Measurements from ENCODE around the gene ATM. TPM values are rescaled to one million over a fixed set of nuclear protein-coding genes. Genes with fewer than 3 reads are reported as not detected.

The ATM gene
- total RNA-seq, 1 donor from 2014 or later, result 16.0 TPM

- TF ChIP-seq CTCF (IDR thresholded peaks at IDR 0.05), result no peak
- Histone ChIP-seq H3K27ac (peak overlapping the region; percentile 92 to 97), H3K9me3 (no peaks in the 10 kb centered on the region), H3K36me3 (no peaks in the 10 kb centered on the region), H3K27me3 (no peaks in the 10 kb centered on the region), H3K4me1 (peaks cover 0 to 13% of the 10 kb centered on the region in 2 donors), H3K4me3 (peak overlapping the region; percentile 80 to 85)
- intact Hi-C loops (cut with DNase I), result loop anchor here (1.0 to 10.0 kb wide), 7 partner anchors 101 to 1873 kb away; partner anchors contain the start of genes ACAT1, C11orf65, CUL5 and DDX10
- no peak for DNase-seq (ENCODE audit: low spot score in 2 of 2)
These were observed 825 bp upstream of the ATM start for GRCh38 chr11:108221911-108222573.

GRCh38 chr11:108223348-108224149 is 682 bp downstream of the ATM start:
- no peak for TF ChIP-seq CTCF (IDR thresholded peaks at IDR 0.05)
- Histone ChIP-seq H3K9me3 (no peaks in the 10 kb centered on the region), H3K27me3 (no peaks in the 10 kb centered on the region), H3K27ac (peak overlapping the region; percentile 92 to 93), H3K4me1 (peaks cover 0 to 13% of the 10 kb centered on the region in 2 donors), H3K36me3 (peaks cover 2 to 5% of the 10 kb centered on the region in 2 donors), H3K4me3 (peak overlapping the region; percentile 74 to 80)
- no peak for DNase-seq (ENCODE audit: low spot score in 2 of 2)
- intact Hi-C loops (cut with DNase I), result loop anchor here (2.0 to 10.0 kb wide), 5 partner anchors 215 to 1871 kb away; partner anchors contain the start of genes CUL5, DDX10 and ZC3H12C

GRCh38 chr11:108224366-108224765 is 1.5 kb downstream of the ATM start:
- Histone ChIP-seq H3K27ac (peak overlapping the region; percentile 92 to 93), H3K4me1 (peaks cover 0 to 13% of the 10 kb centered on the region in 2 donors), H3K9me3 (no peaks in the 10 kb centered on the region), H3K36me3 (peaks cover 6 to 10% of the 10 kb centered on the region in 2 donors), H3K4me3 (peak overlapping the region; percentile 74 to 80), H3K27me3 (no peaks in the 10 kb centered on the region)
- DNase-seq (ENCODE audit: low spot score in 2 of 2), result no peak
- intact Hi-C loops (cut with DNase I), result loop anchor here (10.0 kb wide), 2 partner anchors 380 to 1870 kb away; partner anchors contain the start of gene ZC3H12C
- TF ChIP-seq CTCF (IDR thresholded peaks at IDR 0.05), result no peak

- peaks cover 14 to 18% of the 10 kb centered on the region in 2 donors for H3K36me3 ChIP-seq
- no peaks in the 10 kb centered on the region for H3K27me3 ChIP-seq
- H3K4me1 ChIP-seq, result peaks cover 0 to 13% of the 10 kb centered on the region in 2 donors
- TF ChIP-seq CTCF (IDR thresholded peaks at IDR 0.05), result no peak
- no peak for DNase-seq (ENCODE audit: low spot score in 2 of 2)
- H3K9me3 ChIP-seq, result no peaks in the 10 kb centered on the region
- peak overlapping the region; percentile 92 to 93 for H3K27ac ChIP-seq
- intact Hi-C loops (cut with DNase I), result loop anchor here (10.0 kb wide), 2 partner anchors 380 to 1870 kb away; partner anchors contain the start of gene ZC3H12C
- peak overlapping the region; percentile 74 to 80 for H3K4me3 ChIP-seq
These were observed 2.3 kb downstream of the ATM start for GRCh38 chr11:108224911-108225786.

DNA sequence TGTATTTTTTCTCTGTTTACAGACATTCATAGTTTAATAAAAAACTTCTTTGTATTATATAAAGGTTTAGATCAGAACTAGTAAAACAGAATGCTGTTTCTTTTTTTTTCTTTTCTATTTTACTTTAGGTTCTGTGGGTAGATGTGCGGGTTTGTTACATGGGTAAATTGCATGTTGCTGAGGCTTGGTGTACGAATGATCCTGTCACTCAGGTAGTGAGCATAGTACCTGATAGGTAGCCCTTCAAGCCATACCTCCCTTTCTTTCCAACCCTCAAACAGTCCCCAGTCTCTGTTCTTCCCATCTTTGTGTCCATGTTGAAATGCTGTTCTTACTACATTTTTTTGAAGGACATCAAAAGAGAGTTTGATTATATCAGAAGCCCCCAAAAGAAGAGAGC is 3.2 kb downstream of the ATM start:
- intact Hi-C loops (cut with DNase I), result loop anchor here (10.0 kb wide), 2 partner anchors 381 to 1869 kb away; partner anchors contain the start of gene ZC3H12C
- Histone ChIP-seq H3K36me3 (peaks cover 19 to 27% of the 10 kb centered on the region in 2 donors), H3K4me3 (no peak overlapping the region), H3K9me3 (no peaks in the 10 kb centered on the region), H3K4me1 (peaks cover 0 to 9% of the 10 kb centered on the region in 2 donors), H3K27me3 (no peaks in the 10 kb centered on the region), H3K27ac (no peak overlapping the region)
- DNase-seq (ENCODE audit: low spot score in 2 of 2), result no peak
- no peak for TF ChIP-seq CTCF (IDR thresholded peaks at IDR 0.05)

Data from ascending aorta (tissue), 2 donors.